HepG2 (cell line): ENCODE measurements around the gene ACAT1. TPM values are rescaled to one million over a fixed set of nuclear protein-coding genes. Genes with fewer than 3 reads are reported as not detected.

Experiments
- CHD2 ChIP-seq: IDR thresholded peaks from 2 replicates; pipeline ENCODE4 v1.6.1; 2011; ENCODE audit warnings: low read depth, low read length, improper control_type of control experiment
- DBP ChIP-seq: sonication (generic); formaldehyde crosslinking; IDR thresholded peaks from 2 replicates; pipeline ENCODE4 v1.4.0; 2020; ENCODE audit warnings: missing genetic modification reagents; ENCODE audit errors: not compliant biosample characterization
- HNRNPH1 ChIP-seq: fragments of 200-400 bp; formaldehyde crosslinking; optimal IDR thresholded peaks from 2 replicates; pipeline ENCODE3; 2017; ENCODE audit warnings: mild to moderate bottlenecking, low read depth, low read length
- HOXA5 ChIP-seq: sonication (generic); formaldehyde crosslinking; IDR thresholded peaks from 2 replicates; pipeline ENCODE4 v1.4.0; 2020; ENCODE audit warnings: missing genetic modification reagents
- KDM2A ChIP-seq: sonication (generic); formaldehyde crosslinking; IDR thresholded peaks from 2 replicates; pipeline ENCODE4 v1.4.0; 2020; ENCODE audit warnings: low read depth, missing genetic modification reagents, borderline replicate concordance
- MAFK ChIP-seq, 2 experiments: IDR thresholded peaks in 1 of 2; conservative IDR thresholded peaks in 1 of 2; 2 replicates each; pipeline ENCODE4 v1.6.1; 2011; ENCODE audit warnings: improper control_type of control experiment in 2 of 2, low read length in 2 of 2
- PCBP2 ChIP-seq: fragments of 200-400 bp; formaldehyde crosslinking; optimal IDR thresholded peaks from 2 replicates; pipeline ENCODE3; 2018; ENCODE audit warnings: low read length, low read depth; ENCODE audit not compliant: poor library complexity, severe bottlenecking
- SP2 ChIP-seq: sonication (generic); formaldehyde crosslinking; IDR thresholded peaks from 2 replicates; pipeline ENCODE4 v1.5.1; 2020; ENCODE audit warnings: mild to moderate bottlenecking, missing genetic modification reagents
- SRSF4 ChIP-seq: fragments of 200-400 bp; formaldehyde crosslinking; IDR thresholded peaks from one replicate; pipeline ENCODE4 v1.6.1; 2018; ENCODE audit warnings: mild to moderate bottlenecking, low read depth, low read length, moderate library complexity; ENCODE audit not compliant: poor library complexity, severe bottlenecking
- STAT6 ChIP-seq: sonication (generic); formaldehyde crosslinking; IDR thresholded peaks from 2 replicates; pipeline ENCODE4 v1.4.0; 2020; ENCODE audit warnings: missing genetic modification reagents, mild to moderate bottlenecking, borderline replicate concordance
- ZBTB1 ChIP-seq: sonication (generic); formaldehyde crosslinking; IDR thresholded peaks from 2 replicates; pipeline ENCODE4 v1.4.0; 2020; ENCODE audit warnings: missing genetic modification reagents, borderline replicate concordance
- ZBTB38 ChIP-seq: sonication (generic); formaldehyde crosslinking; IDR thresholded peaks from 2 replicates; pipeline ENCODE4 v1.5.1; 2020; ENCODE audit warnings: mild to moderate bottlenecking, missing genetic modification reagents
- ZFP90 ChIP-seq: sonication (generic); formaldehyde crosslinking; IDR thresholded peaks from 2 replicates; pipeline ENCODE4 v1.8.0; 2022; ENCODE audit warnings: missing genetic modification reagents, mild to moderate bottlenecking, inconsistent platforms, borderline replicate concordance
- ZNF318 ChIP-seq: sonication (generic); formaldehyde crosslinking; IDR thresholded peaks from 2 replicates; pipeline ENCODE4 v1.4.0; 2020; ENCODE audit warnings: mild to moderate bottlenecking, missing genetic modification reagents
- ZNF460 ChIP-seq: sonication (generic); formaldehyde crosslinking; IDR thresholded peaks from 2 replicates; pipeline ENCODE4 v1.5.1; 2020; ENCODE audit warnings: missing genetic modification reagents, mild to moderate bottlenecking, borderline replicate concordance
- ZNF558 ChIP-seq: sonication (generic); formaldehyde crosslinking; IDR thresholded peaks from 2 replicates; pipeline ENCODE4 v1.9.0; 2022; ENCODE audit warnings: mild to moderate bottlenecking, missing genetic modification reagents, borderline replicate concordance
- polyA plus RNA-seq, 8 experiments: library from polyadenylated mRNA; depleted of rRNA in 3 of 8; stranded (reverse) in 7 of 8; unstranded in 1 of 8; fragments of >200 nt; fragmentation: Illumina TruSeq in 4 of 8; extraction: Trizol in 4 of 8; gene quantifications; 2 replicates each; pipeline versions ENCODE4 v1.2.1 to v1.2.3, GENCODE V29; 2011 to 2016; ENCODE audit warnings: low read depth in 4 of 8, missing spikeins in 1 of 8, mixed read lengths in 1 of 8; ENCODE audit not compliant: insufficient read depth in 1 of 8
- total RNA-seq, 5 experiments: library from RNA; depleted of rRNA; stranded (reverse); fragments of >200 nt; fragmentation: Illumina TruSeq; extraction: Trizol; gene quantifications; 2 replicates each; pipeline ENCODE4 v1.2.3, GENCODE V29; 2016; ENCODE audit warnings: low read depth in 1 of 5

The ACAT1 gene
- total and polyA plus RNA-seq, 2 of the 13 experiments (the other 11 are each of a cell fraction or from before 2014, with no cell fraction given), result 103 to 165 TPM

GRCh38 chr11:108121274-108122155, at the start of gene ACAT1 (continued):
- TF ChIP-seq STAT6 (no peak), CHD2 (no peak), PCBP2 (no peak), KDM2A (CRISPR knock-in tag) (peak; percentile 84), ZNF558 (CRISPR knock-in tag) (0 out of 2 replicates have a peak, but pooled peaks have one; percentile 52), MAFK (conservative IDR thresholded peaks at IDR 0.05 in 1 of 2, IDR thresholded peaks at IDR 0.05 in 1 of 2; ENCODE audit: low read length in 2 of 2) (no peak), SRSF4 (no peak), ZBTB1 (CRISPR knock-in tag) (no peak), HOXA5 (CRISPR knock-in tag) (peak; percentile 72; the same call in 1 of the 2 replicates), ZNF460 (no peak), ZNF318 (CRISPR knock-in tag) (no peak), DBP (CRISPR knock-in tag) (no peak), HNRNPH1 (no peak), ZFP90 (peak; percentile 37; the same call in 1 of the 2 replicates), ZBTB38 (CRISPR knock-in tag) (peak; percentile 54), SP2 (CRISPR knock-in tag) (peak; percentile 76)
